Measurements from ENCODE around the gene PARD3. TPM values are rescaled to one million over a fixed set of nuclear protein-coding genes. Genes with fewer than 3 reads are reported as not detected.

The PARD3 gene
- total RNA-seq, 1 experiment from 2014 or later = 154 TPM

DNA sequence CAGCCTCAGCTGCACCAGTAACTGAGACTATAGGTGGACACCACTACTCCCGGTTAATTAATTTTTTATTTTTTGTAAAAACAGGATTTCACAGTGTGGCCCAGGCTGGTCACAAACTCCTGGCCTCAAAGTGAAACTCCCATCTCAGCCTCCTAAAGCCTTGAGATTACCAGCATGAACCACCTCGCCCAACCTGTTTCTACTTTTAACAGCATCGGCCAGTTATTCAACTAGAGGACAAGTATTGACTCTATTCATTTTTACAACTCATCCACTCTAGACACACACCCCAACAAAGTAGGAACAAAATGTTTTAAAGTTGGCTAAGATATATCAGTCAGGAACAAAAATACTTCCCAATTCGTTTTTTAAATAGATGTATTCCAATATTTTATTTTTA is 334.8 kb downstream of the PARD3 start:
- CTCF ChIA-PET = interaction anchor here (0.7 kb wide), 1 partner anchor 175 kb away, joined by 5 read pairs; no protein-coding TSS in a partner anchor

DNA sequence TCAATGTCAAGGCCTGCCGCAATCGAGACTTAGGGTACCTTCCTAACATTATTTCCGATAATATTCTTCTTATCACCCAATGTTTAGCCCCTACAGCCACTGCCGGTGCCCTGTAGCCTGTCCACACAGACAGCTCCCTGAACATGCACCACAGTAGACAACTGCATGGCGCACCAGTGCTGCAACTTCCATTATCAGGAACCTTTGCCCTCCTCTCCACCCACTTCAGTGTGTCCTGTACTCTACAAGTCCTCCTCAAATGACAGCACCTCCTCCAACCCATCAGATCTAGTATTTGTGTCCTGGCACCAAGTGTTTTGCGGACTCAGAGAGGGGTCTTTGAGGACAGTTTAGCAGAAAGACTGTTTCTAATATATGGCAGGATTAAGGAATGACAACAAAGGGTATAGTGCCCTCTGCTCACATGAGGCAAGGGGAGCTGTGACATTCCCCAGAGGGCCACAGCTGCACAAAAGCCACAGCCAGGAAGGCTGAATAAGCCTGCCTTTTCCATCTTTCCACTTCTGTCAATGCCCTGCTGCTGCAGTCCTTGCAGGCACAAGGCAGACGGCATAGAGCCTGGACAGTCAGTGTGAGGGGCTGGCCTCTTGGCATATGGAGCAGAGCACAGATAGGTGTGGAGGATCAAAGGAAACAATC is 335.4 kb downstream of the PARD3 start:
- intact Hi-C loops (cut with micrococcal nuclease) = loop anchor here (5.0 kb wide), 1 partner anchor 158 kb away; no protein-coding TSS in a partner anchor
- CTCF ChIA-PET = no interaction called here
- Histone ChIP-seq H3K4me2 (ENCODE audit: low read length) (no peak overlapping the region), H3K4me3 (ENCODE audit: low read length) (no peak overlapping the region), H3K36me3 (ENCODE audit: low read depth, low read length) (no peaks in the 10 kb centered on the region), H3K9me3 (ENCODE audit: low read length) (no peaks in the 10 kb centered on the region), H3K9ac (ENCODE audit: low read length) (no peak overlapping the region), H3K4me1 (ENCODE audit: insufficient read depth, low read length) (peaks cover 18% of the 10 kb centered on the region), H3K9me2 (replicated peaks; ENCODE audit: low read length) (no peaks in the 10 kb centered on the region), H3K27ac (ENCODE audit: low read length) (no peak overlapping the region), H3F3A (ENCODE audit: low read length, unreplicated experiment) (no peaks in the 10 kb centered on the region), H3K79me2 (ENCODE audit: low read length) (no peaks in the 10 kb centered on the region), H4K20me1 (ENCODE audit: low read length) (no peaks in the 10 kb centered on the region), H3K27me3 (ENCODE audit: low read length) (no peaks in the 10 kb centered on the region), H2AFZ (ENCODE audit: low read length) (no peak overlapping the region)
- ATAC-seq (no peak), DNase-seq (no peak)
- POLR2A ChIA-PET (ENCODE audit: unreplicated experiment) = no interaction called here
- no peak for TF ChIP-seq EZH2 (IDR thresholded peaks at IDR 0.05; ENCODE audit: low read length, unreplicated experiment)
- TF ChIP-seq, protein P1, sequence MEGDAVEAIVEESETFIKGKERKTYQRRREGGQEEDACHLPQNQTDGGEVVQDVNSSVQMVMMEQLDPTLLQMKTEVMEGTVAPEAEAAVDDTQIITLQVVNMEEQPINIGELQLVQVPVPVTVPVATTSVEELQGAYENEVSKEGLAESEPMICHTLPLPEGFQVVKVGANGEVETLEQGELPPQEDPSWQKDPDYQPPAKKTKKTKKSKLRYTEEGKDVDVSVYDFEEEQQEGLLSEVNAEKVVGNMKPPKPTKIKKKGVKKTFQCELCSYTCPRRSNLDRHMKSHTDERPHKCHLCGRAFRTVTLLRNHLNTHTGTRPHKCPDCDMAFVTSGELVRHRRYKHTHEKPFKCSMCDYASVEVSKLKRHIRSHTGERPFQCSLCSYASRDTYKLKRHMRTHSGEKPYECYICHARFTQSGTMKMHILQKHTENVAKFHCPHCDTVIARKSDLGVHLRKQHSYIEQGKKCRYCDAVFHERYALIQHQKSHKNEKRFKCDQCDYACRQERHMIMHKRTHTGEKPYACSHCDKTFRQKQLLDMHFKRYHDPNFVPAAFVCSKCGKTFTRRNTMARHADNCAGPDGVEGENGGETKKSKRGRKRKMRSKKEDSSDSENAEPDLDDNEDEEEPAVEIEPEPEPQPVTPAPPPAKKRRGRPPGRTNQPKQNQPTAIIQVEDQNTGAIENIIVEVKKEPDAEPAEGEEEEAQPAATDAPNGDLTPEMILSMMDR (conservative IDR thresholded peaks at IDR 0.05; ENCODE audit: low read depth, low read length) = no peak
- no peak for TF ChIP-seq EZH2phosphoT487 (IDR thresholded peaks at IDR 0.05; ENCODE audit: borderline replicate concordance, low read length)
- no TSS peak for BruUV-seq (replicated peaks)

More for the DNA sequence above, 334.8 kb downstream of the PARD3 start:
- no peaks in the 10 kb centered on the region for H3F3A ChIP-seq (ENCODE audit: low read length, unreplicated experiment)
- POLR2A ChIA-PET (ENCODE audit: unreplicated experiment) = no interaction called here
- no peak for TF ChIP-seq EZH2 (IDR thresholded peaks at IDR 0.05; ENCODE audit: low read length, unreplicated experiment)
- TF ChIP-seq, protein P1 (conservative IDR thresholded peaks at IDR 0.05; ENCODE audit: low read depth, low read length) = no peak
- no peak for TF ChIP-seq EZH2phosphoT487 (IDR thresholded peaks at IDR 0.05; ENCODE audit: borderline replicate concordance, low read length)
- H3K9me3 ChIP-seq (ENCODE audit: low read length) = no peaks in the 10 kb centered on the region
- no peak overlapping the region for H3K4me3 ChIP-seq (ENCODE audit: low read length)
- H3K9me2 ChIP-seq (replicated peaks; ENCODE audit: low read length) = no peaks in the 10 kb centered on the region
- H3K4me1 ChIP-seq (ENCODE audit: insufficient read depth, low read length) = peaks cover 18% of the 10 kb centered on the region
- H3K9ac ChIP-seq (ENCODE audit: low read length) = no peak overlapping the region
- H3K27me3 ChIP-seq (ENCODE audit: low read length) = no peaks in the 10 kb centered on the region
- ATAC-seq (no peak), DNase-seq (peak; percentile 47)
- H3K27ac ChIP-seq (ENCODE audit: low read length) = no peak overlapping the region
- intact Hi-C loops (cut with micrococcal nuclease) = loop anchor here (5.0 kb wide), 1 partner anchor 157 kb away; no protein-coding TSS in a partner anchor
- no peak overlapping the region for H2AFZ ChIP-seq (ENCODE audit: low read length)
- H3K79me2 ChIP-seq (ENCODE audit: low read length) = no peaks in the 10 kb centered on the region
- no peaks in the 10 kb centered on the region for H4K20me1 ChIP-seq (ENCODE audit: low read length)
- no peaks in the 10 kb centered on the region for H3K36me3 ChIP-seq (ENCODE audit: low read depth, low read length)
- H3K4me2 ChIP-seq (ENCODE audit: low read length) = no peak overlapping the region
- BruUV-seq (replicated peaks) = no TSS peak

DNA sequence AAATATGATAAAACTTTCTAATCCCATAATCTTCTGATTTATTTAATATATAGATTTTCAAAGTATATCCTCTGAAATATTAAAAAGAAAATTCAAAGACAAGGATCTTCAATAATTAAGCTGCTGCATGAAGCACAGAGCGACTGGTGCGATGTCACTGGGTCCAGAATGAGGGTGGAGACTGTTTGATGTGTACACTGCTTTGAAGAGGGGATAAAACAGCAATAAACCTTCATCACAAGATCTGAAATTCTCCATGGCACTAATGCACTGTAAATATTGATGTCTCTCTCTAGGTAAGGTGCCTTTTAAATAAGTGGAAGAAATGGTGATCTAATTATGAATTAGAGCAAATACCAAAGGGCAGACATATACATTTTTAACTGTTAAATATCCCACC is 337.8 kb downstream of the PARD3 start:
- ChIA-PET POLR2A (ENCODE audit: unreplicated experiment) (interaction anchor here (0.6 kb wide), 1 partner anchor 105 kb away, joined by 3 read pairs; no protein-coding TSS in a partner anchor), CTCF (no interaction called here)
- Histone ChIP-seq H3K27me3 (ENCODE audit: low read length) (no peaks in the 10 kb centered on the region), H3K36me3 (ENCODE audit: low read depth, low read length) (no peaks in the 10 kb centered on the region), H4K20me1 (ENCODE audit: low read length) (no peaks in the 10 kb centered on the region), H3K9ac (ENCODE audit: low read length) (no peak overlapping the region), H3K27ac (ENCODE audit: low read length) (no peak overlapping the region), H3K9me2 (replicated peaks; ENCODE audit: low read length) (no peaks in the 10 kb centered on the region), H3K9me3 (ENCODE audit: low read length) (no peaks in the 10 kb centered on the region), H3K4me1 (ENCODE audit: insufficient read depth, low read length) (0 out of 2 replicates have a peak, but pooled peaks cover 7% of the 10 kb centered on the region), H2AFZ (ENCODE audit: low read length) (no peak overlapping the region), H3F3A (ENCODE audit: low read length, unreplicated experiment) (no peaks in the 10 kb centered on the region), H3K79me2 (ENCODE audit: low read length) (no peaks in the 10 kb centered on the region), H3K4me3 (ENCODE audit: low read length) (no peak overlapping the region), H3K4me2 (ENCODE audit: low read length) (no peak overlapping the region)
- BruUV-seq (replicated peaks) = no TSS peak
- TF ChIP-seq, protein P1 (conservative IDR thresholded peaks at IDR 0.05; ENCODE audit: low read depth, low read length) = no peak
- no peak for TF ChIP-seq EZH2 (IDR thresholded peaks at IDR 0.05; ENCODE audit: low read length, unreplicated experiment)
- intact Hi-C loops (cut with micrococcal nuclease) = no loop called here
- DNase-seq = no peak
- ATAC-seq = no peak
